Keratinocyte (primary cell): ENCODE data around the gene IL17RD. TPM values are rescaled to one million over a fixed set of nuclear protein-coding genes. Genes with fewer than 3 reads are reported as not detected.

Source experiments
- DNase-seq: peaks from one replicate; pipeline ENCODE4 v3.0.0-alpha.2; 2011; ENCODE audit warnings: low read depth, missing footprints, low spot score
- FAIRE-seq: peaks from 2 replicates; lab custom pipeline; 2011; peaks lifted over from hg19 to GRCh38; lab: Jason Lieb, UNC
- H2AFZ ChIP-seq: 2 replicates; pipeline ENCODE4 v1.6.0; 2012; ENCODE audit warnings: low read length, control low read depth, inconsistent platforms; ENCODE audit not compliant: control insufficient read depth
- H3K27ac ChIP-seq: 2 replicates; pipeline ENCODE4 v1.5.1; 2011; ENCODE audit warnings: low read length; ENCODE audit not compliant: control insufficient read depth, insufficient read depth
- H3K27me3 ChIP-seq: 3 replicates; pipeline ENCODE4 v1.6.0; 2011; ENCODE audit warnings: low read length; ENCODE audit not compliant: control insufficient read depth, insufficient read depth; ENCODE audit errors: extremely low read depth
- H3K36me3 ChIP-seq, 2 experiments: 2 replicates in 1 of 2; 3 replicates in 1 of 2; pipeline ENCODE4 v1.5.1; 2011; ENCODE audit warnings: low read length in 2 of 2, mild to moderate bottlenecking in 1 of 2; ENCODE audit not compliant: control insufficient read depth in 2 of 2, insufficient read depth in 2 of 2; ENCODE audit errors: extremely low read depth in 1 of 2
- H3K4me1 ChIP-seq: 3 replicates; pipeline ENCODE4 v1.5.1; 2011; ENCODE audit warnings: low read length; ENCODE audit not compliant: control insufficient read depth, insufficient read depth; ENCODE audit errors: extremely low read depth
- H3K4me2 ChIP-seq: 3 replicates; pipeline ENCODE4 v1.6.0; 2011; ENCODE audit warnings: low read depth, low read length; ENCODE audit not compliant: control insufficient read depth, insufficient read depth; ENCODE audit errors: extremely low read depth
- H3K4me3 ChIP-seq, 3 experiments: fragments of 200-600 bp in 1 of 3; sonication (generic) in 1 of 3; 2 replicates in 2 of 3; 3 replicates in 1 of 3; pipeline ENCODE4 v1.5.1; 2011 to 2016; ENCODE audit warnings: low read length in 3 of 3, mild to moderate bottlenecking in 3 of 3, control low read depth in 2 of 3, inconsistent platforms in 1 of 3, low read depth in 1 of 3, mixed read lengths in 1 of 3, mixed run types in 1 of 3, moderate library complexity in 1 of 3; ENCODE audit not compliant: control insufficient read depth in 2 of 3, insufficient read depth in 2 of 3; ENCODE audit errors: extremely low read depth in 1 of 3
- H3K79me2 ChIP-seq: 2 replicates; pipeline ENCODE4 v1.6.0; 2012; ENCODE audit warnings: low read length; ENCODE audit not compliant: control insufficient read depth, insufficient read depth
- H3K9ac ChIP-seq: 3 replicates; pipeline ENCODE4 v1.6.0; 2011; ENCODE audit warnings: low read length; ENCODE audit not compliant: control insufficient read depth, insufficient read depth; ENCODE audit errors: extremely low read depth
- H3K9me1 ChIP-seq: 3 replicates; pipeline ENCODE4 v1.6.0; 2011; ENCODE audit warnings: low read length; ENCODE audit not compliant: control insufficient read depth, insufficient read depth; ENCODE audit errors: extremely low read depth
- H3K9me3 ChIP-seq: 2 replicates; pipeline ENCODE4 v1.5.1; 2012; ENCODE audit warnings: low read depth, low read length; ENCODE audit not compliant: control insufficient read depth
- H4K20me1 ChIP-seq: 3 replicates; pipeline ENCODE4 v1.6.0; 2011; ENCODE audit warnings: low read length; ENCODE audit not compliant: control insufficient read depth, insufficient read depth; ENCODE audit errors: extremely low read depth
- CTCF ChIP-seq, 3 experiments: IDR thresholded peaks in 1 of 3; conservative IDR thresholded peaks in 1 of 3; optimal IDR thresholded peaks in 1 of 3; 2 replicates in 2 of 3; 3 replicates in 1 of 3; pipeline versions ENCODE3 to v1.5.1; 2011; ENCODE audit warnings: low read length in 3 of 3, mild to moderate bottlenecking in 3 of 3, moderate library complexity in 2 of 3, control low read depth in 1 of 3, inconsistent platforms in 1 of 3; ENCODE audit not compliant: insufficient read depth in 2 of 3; ENCODE audit errors: extremely low read depth in 1 of 3
- EZH2 ChIP-seq: IDR thresholded peaks from one replicate; pipeline ENCODE4 v1.6.1; 2012; ENCODE audit warnings: inconsistent platforms, mild to moderate bottlenecking, low read length, moderate library complexity
- dilution Hi-C: fragments of 300-500 bp; cut with MboI; formaldehyde crosslinking; loops from one replicate; pipeline ENCODE4 v1.7.0; 2020; ENCODE audit warnings: low sequenced_read_pairs; ENCODE audit not compliant: extremely low pct_ligation_motif_present
- polyA plus RNA-seq, 5 experiments: library from polyadenylated mRNA; depleted of rRNA in 3 of 5; stranded (reverse) in 3 of 5; stranded (forward) in 1 of 5; unstranded in 1 of 5; fragments of >200 nt; gene quantifications; 1 replicate in 1 of 5; 2 replicates in 3 of 5; 3 replicates in 1 of 5; pipeline versions ENCODE4 v1.2.1 to v1.2.3, GENCODE V29; 2011 to 2012; ENCODE audit warnings: missing spikeins in 2 of 5, low read depth in 1 of 5, low replicate concordance in 1 of 5

IL17RD gene
- polyA plus RNA-seq, 1 donor (not counting 4 experiments of a cell fraction or from before 2014, with no cell fraction given), result 1.4 TPM

- DNase-seq, result no peak
- peak; percentile 61 for FAIRE-seq
- Histone ChIP-seq H3K27me3 (peaks cover 3% of the 10 kb centered on the region), H3K9ac (no peak overlapping the region), H3K4me3 (no peak overlapping the region), H3K79me2 (no peaks in the 10 kb centered on the region), H3K27ac (no peak overlapping the region), H3K36me3 (no peaks in the 10 kb centered on the region), H3K4me2 (no peak overlapping the region), H2AFZ (peak overlapping the region; percentile 10), H3K9me3 (no peaks in the 10 kb centered on the region), H4K20me1 (no peaks in the 10 kb centered on the region), H3K4me1 (no peaks in the 10 kb centered on the region), H3K9me1 (no peaks in the 10 kb centered on the region)
- dilution Hi-C loops, result no loop called here
- no peak for TF ChIP-seq EZH2
- peak; percentile 48 to 51 (median 50) for TF ChIP-seq CTCF (optimal IDR thresholded peaks at IDR 0.05 in 1 of 3, IDR thresholded peaks at IDR 0.05 in 1 of 3, conservative IDR thresholded peaks at IDR 0.05 in 1 of 3; ENCODE audit: extremely low read depth in 1 of 3, insufficient read depth in 2 of 3, low read length in 3 of 3)
Measured at GRCh38 chr3:57179580-57180410, 14.6 kb upstream of the IL17RD start.

- H3K9me3 ChIP-seq, result no peaks in the 10 kb centered on the region
- no peaks in the 10 kb centered on the region for H4K20me1 ChIP-seq
- H3K79me2 ChIP-seq, result no peaks in the 10 kb centered on the region
- H3K9ac ChIP-seq, result no peak overlapping the region
- no peaks in the 10 kb centered on the region for H3K4me1 ChIP-seq
- no peaks in the 10 kb centered on the region for H3K36me3 ChIP-seq
- dilution Hi-C loops, result no loop called here
- H3K4me3 ChIP-seq, result no peak overlapping the region
- DNase-seq, result no peak
- H3K27me3 ChIP-seq, result peaks cover 7% of the 10 kb centered on the region
- no peak overlapping the region for H3K4me2 ChIP-seq
- no peak for FAIRE-seq
- no peaks in the 10 kb centered on the region for H3K9me1 ChIP-seq
- no peak overlapping the region for H3K27ac ChIP-seq
- no peak overlapping the region for H2AFZ ChIP-seq
- TF ChIP-seq CTCF (optimal IDR thresholded peaks at IDR 0.05 in 1 of 3, IDR thresholded peaks at IDR 0.05 in 1 of 3, conservative IDR thresholded peaks at IDR 0.05 in 1 of 3; ENCODE audit: extremely low read depth in 1 of 3, insufficient read depth in 2 of 3, low read length in 3 of 3), result no peak
- no peak for TF ChIP-seq EZH2
Measured at GRCh38 chr3:57176045-57176444, 10.9 kb upstream of the IL17RD start.
